Liver (tissue), 9 donors: ENCODE results near the gene GOLGA2. TPM values are rescaled to one million over a fixed set of nuclear protein-coding genes. Genes with fewer than 3 reads are reported as not detected.

Source experiments
- DNase-seq: peaks from one replicate; pipeline ENCODE4 v3.0.0-alpha.2; 2017; ENCODE audit warnings: low spot score
- H3K27ac ChIP-seq, 2 donors: one replicate each; pipeline ENCODE4 v1.7.0; 2013; ENCODE audit warnings: inconsistent platforms in 2 of 2, low read length in 2 of 2, control low read depth in 1 of 2, low read depth in 1 of 2, mild to moderate bottlenecking in 1 of 2
- H3K27me3 ChIP-seq, 4 donors: one replicate each; pipeline versions ENCODE4 v1.6.1 to v1.7.0; 2013; ENCODE audit warnings: low read length in 3 of 4, inconsistent platforms in 1 of 4, mild to moderate bottlenecking in 1 of 4, moderate library complexity in 1 of 4; ENCODE audit not compliant: control insufficient read depth in 4 of 4, insufficient read depth in 4 of 4
- H3K36me3 ChIP-seq, 4 donors: one replicate each; pipeline versions ENCODE4 v1.6.1 to v1.7.0; 2013; ENCODE audit warnings: low read length in 3 of 4, mild to moderate bottlenecking in 3 of 4, low read depth in 1 of 4, moderate library complexity in 1 of 4; ENCODE audit not compliant: control insufficient read depth in 4 of 4, insufficient read depth in 3 of 4
- H3K4me1 ChIP-seq, 4 donors: one replicate each; pipeline versions ENCODE4 v1.6.1 to v1.7.0; 2013; ENCODE audit warnings: low read length in 3 of 4, mild to moderate bottlenecking in 3 of 4, moderate library complexity in 1 of 4; ENCODE audit not compliant: control insufficient read depth in 4 of 4, insufficient read depth in 4 of 4
- H3K4me3 ChIP-seq, 3 donors: one replicate each; pipeline versions ENCODE4 v1.6.1 to v1.7.0; 2013; ENCODE audit warnings: low read length in 3 of 3, control low read depth in 1 of 3, low read depth in 1 of 3, mild to moderate bottlenecking in 1 of 3
- H3K9ac ChIP-seq, 2 donors: one replicate each; pipeline ENCODE4 v1.7.0; 2013; ENCODE audit warnings: low read length in 2 of 2, mild to moderate bottlenecking in 2 of 2, moderate library complexity in 2 of 2, control low read depth in 1 of 2, low read depth in 1 of 2
- H3K9me3 ChIP-seq, 4 donors: one replicate each; pipeline versions ENCODE4 v1.6.1 to v1.7.0; 2013; ENCODE audit warnings: low read length in 3 of 4; ENCODE audit not compliant: control insufficient read depth in 4 of 4
- EGR1 ChIP-seq, 2 donors: IDR thresholded peaks; 2 replicates each; pipeline ENCODE4 v1.6.1; 2016 to 2018; ENCODE audit warnings: antibody characterized with exemption in 2 of 2, low read depth in 2 of 2
- FOXA1 ChIP-seq: IDR thresholded peaks from 2 replicates; pipeline ENCODE4 v1.6.1; 2016; ENCODE audit warnings: antibody characterized with exemption
- FOXA2 ChIP-seq: IDR thresholded peaks from 2 replicates; pipeline ENCODE4 v1.6.1; 2016; ENCODE audit warnings: antibody characterized with exemption
- GABPA ChIP-seq, 2 donors: IDR thresholded peaks in 1 of 2; conservative IDR thresholded peaks in 1 of 2; 2 replicates each; pipeline ENCODE4 v1.6.1; 2016; ENCODE audit warnings: antibody characterized with exemption in 2 of 2, mild to moderate bottlenecking in 1 of 2, moderate library complexity in 1 of 2
- HNF4A ChIP-seq, 2 donors: conservative IDR thresholded peaks; 2 replicates each; pipeline ENCODE4 v1.6.1; 2016; ENCODE audit warnings: antibody characterized with exemption in 2 of 2, mild to moderate bottlenecking in 2 of 2
- HNF4G ChIP-seq: IDR thresholded peaks from 2 replicates; pipeline ENCODE4 v1.6.1; 2016; ENCODE audit warnings: antibody characterized with exemption
- JUND ChIP-seq, 2 donors: IDR thresholded peaks; 2 replicates each; pipeline ENCODE4 v1.6.1; 2016; ENCODE audit warnings: antibody characterized with exemption in 2 of 2
- NR2F2 ChIP-seq: IDR thresholded peaks from 2 replicates; pipeline ENCODE4 v1.6.1; 2016; ENCODE audit warnings: antibody characterized with exemption
- RAD21 ChIP-seq, 2 donors: IDR thresholded peaks; 2 replicates each; pipeline ENCODE4 v1.6.1; 2016; ENCODE audit warnings: antibody characterized with exemption in 2 of 2, mild to moderate bottlenecking in 2 of 2
- RXRA ChIP-seq, 2 donors: IDR thresholded peaks; 2 replicates each; pipeline ENCODE4 v1.6.1; 2017 to 2018; ENCODE audit warnings: antibody characterized with exemption in 2 of 2, mild to moderate bottlenecking in 1 of 2
- SP1 ChIP-seq: IDR thresholded peaks from 2 replicates; pipeline ENCODE4 v1.6.1; 2018; ENCODE audit warnings: antibody characterized with exemption, mild to moderate bottlenecking
- TAF1 ChIP-seq: conservative IDR thresholded peaks from 2 replicates; pipeline ENCODE4 v1.6.1; 2016; ENCODE audit warnings: antibody characterized with exemption, mild to moderate bottlenecking
- YY1 ChIP-seq: IDR thresholded peaks from 2 replicates; pipeline ENCODE4 v1.6.1; 2016; ENCODE audit warnings: antibody characterized with exemption, mild to moderate bottlenecking
- WGBS: extraction: QIAGEN DNeasy Blood & Tissue Kit; methylation state at CpG from one replicate; pipeline ENCODE4 v1.1.7; 2013; 5-methylcytosine and 5-hydroxymethylcytosine counted together
- polyA plus RNA-seq, 2 donors: library from polyadenylated mRNA; stranded (reverse) in 1 of 2; unstranded in 1 of 2; fragments of 200-250 nt in 1 of 2; fragments of >200 nt in 1 of 2; fragmentation: Nextera tagmentation in 1 of 2; extraction: Ambion mirVana in 1 of 2; gene quantifications; one replicate each; pipeline versions ENCODE4 v1.2.1 to v1.2.3, GENCODE V29; 2013 to 2015
- total RNA-seq, 2 donors: library from RNA; depleted of rRNA; stranded (reverse); fragments of >200 nt; gene quantifications; one replicate each; pipeline ENCODE4 v1.2.3, GENCODE V29; 2014
- TF ChIP-seq, protein P1 (sequence below): fragments of 150-350 bp; IDR thresholded peaks from 2 replicates; pipeline ENCODE4 v1.5.1; 2017; ENCODE audit warnings: improper control_type of control experiment, low read depth, low read length; ENCODE audit not compliant: missing input control
- TF ChIP-seq, protein P2 (sequence below): IDR thresholded peaks from 2 replicates; pipeline ENCODE4 v1.6.1; 2016; ENCODE audit warnings: antibody characterized with exemption, mild to moderate bottlenecking
- TF ChIP-seq, protein P3 (sequence below): IDR thresholded peaks from 2 replicates; pipeline ENCODE4 v1.6.1; 2016; ENCODE audit warnings: antibody characterized with exemption
- TF ChIP-seq, protein P4 (sequence below): IDR thresholded peaks from 2 replicates; pipeline ENCODE4 v1.6.1; 2016; ENCODE audit warnings: antibody characterized with exemption
- TF ChIP-seq, protein P5 (sequence below): IDR thresholded peaks from 2 replicates; pipeline ENCODE4 v1.6.1; 2016; ENCODE audit warnings: antibody characterized with exemption
- donor health status: healthy.
- donor health status: healthy.
- donor health status: healthy.
- donor health status: healthy.
- donor health status: healthy.

GOLGA2 gene
- total and polyA plus RNA-seq, 4 donors, result 14.4 to 45.7 (median 27.9) TPM

GRCh38 chr9:128262687-128263086 is 13.1 kb downstream of the GOLGA2 start:
- no peak overlapping the region for H3K9ac ChIP-seq
- WGBS, result 90% methylated on average over 4 of the region's 4 CpGs
- no peaks in the 10 kb centered on the region for H3K9me3 ChIP-seq
- no peak for DNase-seq
- no peaks in the 10 kb centered on the region for H3K4me1 ChIP-seq
- no peaks in the 10 kb centered on the region for H3K27me3 ChIP-seq
- H3K4me3 ChIP-seq, result no peak overlapping the region
- H3K36me3 ChIP-seq, result peaks cover 24 to 82% (median 56%) of the 10 kb centered on the region in 4 donors
- H3K27ac ChIP-seq, result no peak overlapping the region
- no peak for TF ChIP-seq EGR1 (IDR thresholded peaks at IDR 0.05; ENCODE audit: low read depth in 2 of 2)
- TF ChIP-seq RAD21 (IDR thresholded peaks at IDR 0.05), result no peak
- no peak for TF ChIP-seq HNF4A (conservative IDR thresholded peaks at IDR 0.05)
- no peak for TF ChIP-seq JUND (IDR thresholded peaks at IDR 0.05)
- no peak for TF ChIP-seq YY1
- TF ChIP-seq, protein P1, sequence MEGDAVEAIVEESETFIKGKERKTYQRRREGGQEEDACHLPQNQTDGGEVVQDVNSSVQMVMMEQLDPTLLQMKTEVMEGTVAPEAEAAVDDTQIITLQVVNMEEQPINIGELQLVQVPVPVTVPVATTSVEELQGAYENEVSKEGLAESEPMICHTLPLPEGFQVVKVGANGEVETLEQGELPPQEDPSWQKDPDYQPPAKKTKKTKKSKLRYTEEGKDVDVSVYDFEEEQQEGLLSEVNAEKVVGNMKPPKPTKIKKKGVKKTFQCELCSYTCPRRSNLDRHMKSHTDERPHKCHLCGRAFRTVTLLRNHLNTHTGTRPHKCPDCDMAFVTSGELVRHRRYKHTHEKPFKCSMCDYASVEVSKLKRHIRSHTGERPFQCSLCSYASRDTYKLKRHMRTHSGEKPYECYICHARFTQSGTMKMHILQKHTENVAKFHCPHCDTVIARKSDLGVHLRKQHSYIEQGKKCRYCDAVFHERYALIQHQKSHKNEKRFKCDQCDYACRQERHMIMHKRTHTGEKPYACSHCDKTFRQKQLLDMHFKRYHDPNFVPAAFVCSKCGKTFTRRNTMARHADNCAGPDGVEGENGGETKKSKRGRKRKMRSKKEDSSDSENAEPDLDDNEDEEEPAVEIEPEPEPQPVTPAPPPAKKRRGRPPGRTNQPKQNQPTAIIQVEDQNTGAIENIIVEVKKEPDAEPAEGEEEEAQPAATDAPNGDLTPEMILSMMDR, result no peak
- TF ChIP-seq HNF4G, result no peak
- TF ChIP-seq FOXA2, result no peak

- H3K27me3 ChIP-seq, result no peaks in the 10 kb centered on the region
- 97% methylated on average over 17 of the region's 17 CpGs for WGBS
- H3K36me3 ChIP-seq, result peaks cover 21 to 69% (median 52%) of the 10 kb centered on the region in 4 donors
- no peak overlapping the region for H3K27ac ChIP-seq
- TF ChIP-seq RXRA (IDR thresholded peaks at IDR 0.05), result no peak
- TF ChIP-seq RAD21 (IDR thresholded peaks at IDR 0.05), result no peak
- TF ChIP-seq NR2F2, result no peak
- no peak for TF ChIP-seq HNF4A (conservative IDR thresholded peaks at IDR 0.05)
- TF ChIP-seq HNF4G, result no peak
- no peak for TF ChIP-seq GABPA (IDR thresholded peaks at IDR 0.05 in 1 of 2, conservative IDR thresholded peaks at IDR 0.05 in 1 of 2)
- TF ChIP-seq JUND (IDR thresholded peaks at IDR 0.05), result no peak
- TF ChIP-seq, protein P1, result no peak
- H3K9me3 ChIP-seq, result no peaks in the 10 kb centered on the region
- H3K9ac ChIP-seq, result no peak overlapping the region
- no peaks in the 10 kb centered on the region for H3K4me1 ChIP-seq
- H3K4me3 ChIP-seq, result no peak overlapping the region
- no peak for DNase-seq
These were observed 15.5 kb downstream of the GOLGA2 start for GRCh38 chr9:128260340-128260739.

- Histone ChIP-seq H3K27ac (no peak overlapping the region), H3K27me3 (no peaks in the 10 kb centered on the region), H3K4me1 (no peaks in the 10 kb centered on the region), H3K9ac (no peak overlapping the region), H3K9me3 (no peaks in the 10 kb centered on the region), H3K4me3 (no peak overlapping the region), H3K36me3 (peaks cover 20 to 63% (median 48%) of the 10 kb centered on the region in 4 donors)
- DNase-seq, result no peak
- WGBS, result 89% methylated on average over 9 of the region's 9 CpGs
- TF ChIP-seq YY1 (no peak), TAF1 (no peak), SP1 (no peak), EGR1 (IDR thresholded peaks at IDR 0.05; ENCODE audit: low read depth in 2 of 2) (no peak), NR2F2 (no peak), RAD21 (IDR thresholded peaks at IDR 0.05) (no peak), FOXA1 (no peak), RXRA (IDR thresholded peaks at IDR 0.05) (no peak), JUND (IDR thresholded peaks at IDR 0.05) (no peak), HNF4G (no peak)
- TF ChIP-seq, protein P2, sequence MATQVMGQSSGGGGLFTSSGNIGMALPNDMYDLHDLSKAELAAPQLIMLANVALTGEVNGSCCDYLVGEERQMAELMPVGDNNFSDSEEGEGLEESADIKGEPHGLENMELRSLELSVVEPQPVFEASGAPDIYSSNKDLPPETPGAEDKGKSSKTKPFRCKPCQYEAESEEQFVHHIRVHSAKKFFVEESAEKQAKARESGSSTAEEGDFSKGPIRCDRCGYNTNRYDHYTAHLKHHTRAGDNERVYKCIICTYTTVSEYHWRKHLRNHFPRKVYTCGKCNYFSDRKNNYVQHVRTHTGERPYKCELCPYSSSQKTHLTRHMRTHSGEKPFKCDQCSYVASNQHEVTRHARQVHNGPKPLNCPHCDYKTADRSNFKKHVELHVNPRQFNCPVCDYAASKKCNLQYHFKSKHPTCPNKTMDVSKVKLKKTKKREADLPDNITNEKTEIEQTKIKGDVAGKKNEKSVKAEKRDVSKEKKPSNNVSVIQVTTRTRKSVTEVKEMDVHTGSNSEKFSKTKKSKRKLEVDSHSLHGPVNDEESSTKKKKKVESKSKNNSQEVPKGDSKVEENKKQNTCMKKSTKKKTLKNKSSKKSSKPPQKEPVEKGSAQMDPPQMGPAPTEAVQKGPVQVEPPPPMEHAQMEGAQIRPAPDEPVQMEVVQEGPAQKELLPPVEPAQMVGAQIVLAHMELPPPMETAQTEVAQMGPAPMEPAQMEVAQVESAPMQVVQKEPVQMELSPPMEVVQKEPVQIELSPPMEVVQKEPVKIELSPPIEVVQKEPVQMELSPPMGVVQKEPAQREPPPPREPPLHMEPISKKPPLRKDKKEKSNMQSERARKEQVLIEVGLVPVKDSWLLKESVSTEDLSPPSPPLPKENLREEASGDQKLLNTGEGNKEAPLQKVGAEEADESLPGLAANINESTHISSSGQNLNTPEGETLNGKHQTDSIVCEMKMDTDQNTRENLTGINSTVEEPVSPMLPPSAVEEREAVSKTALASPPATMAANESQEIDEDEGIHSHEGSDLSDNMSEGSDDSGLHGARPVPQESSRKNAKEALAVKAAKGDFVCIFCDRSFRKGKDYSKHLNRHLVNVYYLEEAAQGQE, result no peak
- TF ChIP-seq, protein P3, sequence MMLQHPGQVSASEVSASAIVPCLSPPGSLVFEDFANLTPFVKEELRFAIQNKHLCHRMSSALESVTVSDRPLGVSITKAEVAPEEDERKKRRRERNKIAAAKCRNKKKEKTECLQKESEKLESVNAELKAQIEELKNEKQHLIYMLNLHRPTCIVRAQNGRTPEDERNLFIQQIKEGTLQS, result no peak
- TF ChIP-seq, protein P4, sequence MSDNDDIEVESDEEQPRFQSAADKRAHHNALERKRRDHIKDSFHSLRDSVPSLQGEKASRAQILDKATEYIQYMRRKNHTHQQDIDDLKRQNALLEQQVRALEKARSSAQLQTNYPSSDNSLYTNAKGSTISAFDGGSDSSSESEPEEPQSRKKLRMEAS, result no peak
- TF ChIP-seq, protein P5, sequence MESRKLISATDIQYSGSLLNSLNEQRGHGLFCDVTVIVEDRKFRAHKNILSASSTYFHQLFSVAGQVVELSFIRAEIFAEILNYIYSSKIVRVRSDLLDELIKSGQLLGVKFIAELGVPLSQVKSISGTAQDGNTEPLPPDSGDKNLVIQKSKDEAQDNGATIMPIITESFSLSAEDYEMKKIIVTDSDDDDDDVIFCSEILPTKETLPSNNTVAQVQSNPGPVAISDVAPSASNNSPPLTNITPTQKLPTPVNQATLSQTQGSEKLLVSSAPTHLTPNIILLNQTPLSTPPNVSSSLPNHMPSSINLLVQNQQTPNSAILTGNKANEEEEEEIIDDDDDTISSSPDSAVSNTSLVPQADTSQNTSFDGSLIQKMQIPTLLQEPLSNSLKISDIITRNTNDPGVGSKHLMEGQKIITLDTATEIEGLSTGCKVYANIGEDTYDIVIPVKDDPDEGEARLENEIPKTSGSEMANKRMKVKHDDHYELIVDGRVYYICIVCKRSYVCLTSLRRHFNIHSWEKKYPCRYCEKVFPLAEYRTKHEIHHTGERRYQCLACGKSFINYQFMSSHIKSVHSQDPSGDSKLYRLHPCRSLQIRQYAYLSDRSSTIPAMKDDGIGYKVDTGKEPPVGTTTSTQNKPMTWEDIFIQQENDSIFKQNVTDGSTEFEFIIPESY, result no peak
These were observed 16.7 kb downstream of the GOLGA2 start for GRCh38 chr9:128259156-128259555.
